ENCODE measurements around the gene TMEM132C. TPM values are rescaled to one million over a fixed set of nuclear protein-coding genes. Genes with fewer than 3 reads are reported as not detected.
"Not testable (repeated sequence)": the region's sequence is repeated elsewhere in the genome, so short reads cannot be mapped to it uniquely, and the experiment has no call there.

TMEM132C gene
- total RNA-seq, 1 experiment from 2014 or later: not detected

DNA sequence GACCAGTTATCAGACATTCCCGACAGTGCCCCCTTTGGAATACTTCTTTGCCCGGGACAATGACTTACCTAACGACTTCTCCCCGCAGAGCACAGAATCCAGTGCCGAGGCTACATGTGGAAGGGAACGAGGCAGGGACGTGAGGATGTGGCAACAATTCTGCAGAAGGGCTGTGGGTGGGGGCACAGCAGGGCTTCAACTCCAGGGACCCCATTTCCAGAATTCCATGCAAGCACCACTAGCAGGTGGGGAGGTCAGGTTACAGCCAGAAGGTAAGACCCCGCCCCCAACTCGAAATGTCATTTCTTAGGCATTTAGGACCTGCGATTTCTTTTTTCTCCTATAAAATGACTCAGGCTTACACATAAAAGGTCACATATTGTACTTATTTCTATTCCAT is 207.9 kb downstream of the TMEM132C start (continued):
- TF ChIP-seq NR3C1 (CRISPR knock-in tag; conservative IDR thresholded peaks at IDR 0.05; ENCODE audit: low read depth): no peak
- TF ChIP-seq CBFB (CRISPR knock-in tag; IDR thresholded peaks at IDR 0.05; ENCODE audit: low read depth): no peak
- TF ChIP-seq, protein P1, sequence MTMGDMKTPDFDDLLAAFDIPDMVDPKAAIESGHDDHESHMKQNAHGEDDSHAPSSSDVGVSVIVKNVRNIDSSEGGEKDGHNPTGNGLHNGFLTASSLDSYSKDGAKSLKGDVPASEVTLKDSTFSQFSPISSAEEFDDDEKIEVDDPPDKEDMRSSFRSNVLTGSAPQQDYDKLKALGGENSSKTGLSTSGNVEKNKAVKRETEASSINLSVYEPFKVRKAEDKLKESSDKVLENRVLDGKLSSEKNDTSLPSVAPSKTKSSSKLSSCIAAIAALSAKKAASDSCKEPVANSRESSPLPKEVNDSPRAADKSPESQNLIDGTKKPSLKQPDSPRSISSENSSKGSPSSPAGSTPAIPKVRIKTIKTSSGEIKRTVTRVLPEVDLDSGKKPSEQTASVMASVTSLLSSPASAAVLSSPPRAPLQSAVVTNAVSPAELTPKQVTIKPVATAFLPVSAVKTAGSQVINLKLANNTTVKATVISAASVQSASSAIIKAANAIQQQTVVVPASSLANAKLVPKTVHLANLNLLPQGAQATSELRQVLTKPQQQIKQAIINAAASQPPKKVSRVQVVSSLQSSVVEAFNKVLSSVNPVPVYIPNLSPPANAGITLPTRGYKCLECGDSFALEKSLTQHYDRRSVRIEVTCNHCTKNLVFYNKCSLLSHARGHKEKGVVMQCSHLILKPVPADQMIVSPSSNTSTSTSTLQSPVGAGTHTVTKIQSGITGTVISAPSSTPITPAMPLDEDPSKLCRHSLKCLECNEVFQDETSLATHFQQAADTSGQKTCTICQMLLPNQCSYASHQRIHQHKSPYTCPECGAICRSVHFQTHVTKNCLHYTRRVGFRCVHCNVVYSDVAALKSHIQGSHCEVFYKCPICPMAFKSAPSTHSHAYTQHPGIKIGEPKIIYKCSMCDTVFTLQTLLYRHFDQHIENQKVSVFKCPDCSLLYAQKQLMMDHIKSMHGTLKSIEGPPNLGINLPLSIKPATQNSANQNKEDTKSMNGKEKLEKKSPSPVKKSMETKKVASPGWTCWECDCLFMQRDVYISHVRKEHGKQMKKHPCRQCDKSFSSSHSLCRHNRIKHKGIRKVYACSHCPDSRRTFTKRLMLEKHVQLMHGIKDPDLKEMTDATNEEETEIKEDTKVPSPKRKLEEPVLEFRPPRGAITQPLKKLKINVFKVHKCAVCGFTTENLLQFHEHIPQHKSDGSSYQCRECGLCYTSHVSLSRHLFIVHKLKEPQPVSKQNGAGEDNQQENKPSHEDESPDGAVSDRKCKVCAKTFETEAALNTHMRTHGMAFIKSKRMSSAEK (CRISPR knock-in tag; IDR thresholded peaks at IDR 0.05; ENCODE audit: borderline replicate concordance): no peak
- TF ChIP-seq ZNF281 (CRISPR knock-in tag; IDR thresholded peaks at IDR 0.05): no peak
- TF ChIP-seq GABPB1 (CRISPR knock-in tag; IDR thresholded peaks at IDR 0.05): no peak
- no peak for TF ChIP-seq ZBTB43 (CRISPR knock-in tag; IDR thresholded peaks at IDR 0.05)

DNA sequence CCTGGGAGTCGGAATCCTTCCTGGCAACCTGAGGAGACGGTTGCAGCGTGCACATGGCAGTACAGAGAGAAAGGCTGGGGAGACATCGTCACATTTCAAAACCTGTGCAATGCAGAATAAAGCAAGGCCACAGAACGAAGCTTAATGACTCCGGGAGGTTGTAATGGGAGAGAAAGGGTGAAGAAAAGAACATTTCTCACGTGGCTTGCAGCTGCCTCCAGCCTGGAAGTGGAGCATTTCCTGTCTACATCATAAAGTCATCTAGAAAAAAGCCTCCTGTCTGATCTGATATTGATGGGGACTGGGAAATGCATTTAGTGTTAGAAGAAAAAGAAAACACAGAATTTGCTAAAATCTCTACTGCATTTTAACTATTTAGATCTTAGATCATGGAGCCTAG is 209.3 kb downstream of the TMEM132C start:
- TF ChIP-seq JAZF1 (CRISPR knock-in tag; IDR thresholded peaks at IDR 0.05) (no peak), ZNF121 (CRISPR knock-in tag; IDR thresholded peaks at IDR 0.05) (no peak), ZBTB21 (CRISPR knock-in tag; IDR thresholded peaks at IDR 0.05; ENCODE audit: borderline replicate concordance) (no peak), CREM (CRISPR knock-in tag; IDR thresholded peaks at IDR 0.05) (no peak), SMAD4 (CRISPR knock-in tag; IDR thresholded peaks at IDR 0.05) (no peak), RORB (CRISPR knock-in tag; IDR thresholded peaks at IDR 0.05) (no peak)
- TF ChIP-seq, protein P2, sequence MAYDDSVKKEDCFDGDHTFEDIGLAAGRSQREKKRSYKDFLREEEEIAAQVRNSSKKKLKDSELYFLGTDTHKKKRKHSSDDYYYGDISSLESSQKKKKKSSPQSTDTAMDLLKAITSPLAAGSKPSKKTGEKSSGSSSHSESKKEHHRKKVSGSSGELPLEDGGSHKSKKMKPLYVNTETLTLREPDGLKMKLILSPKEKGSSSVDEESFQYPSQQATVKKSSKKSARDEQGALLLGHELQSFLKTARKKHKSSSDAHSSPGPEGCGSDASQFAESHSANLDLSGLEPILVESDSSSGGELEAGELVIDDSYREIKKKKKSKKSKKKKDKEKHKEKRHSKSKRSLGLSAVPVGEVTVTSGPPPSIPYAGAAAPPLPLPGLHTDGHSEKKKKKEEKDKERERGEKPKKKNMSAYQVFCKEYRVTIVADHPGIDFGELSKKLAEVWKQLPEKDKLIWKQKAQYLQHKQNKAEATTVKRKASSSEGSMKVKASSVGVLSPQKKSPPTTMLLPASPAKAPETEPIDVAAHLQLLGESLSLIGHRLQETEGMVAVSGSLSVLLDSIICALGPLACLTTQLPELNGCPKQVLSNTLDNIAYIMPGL (CRISPR knock-in tag; IDR thresholded peaks at IDR 0.05): no peak
- ChIA-PET CTCF (no interaction called here), POLR2A (no interaction called here)
- ATAC-seq (no peak), DNase-seq (ENCODE audit: low spot score) (no peak)
- H3K36me3 Mint-ChIP-seq: peaks cover 82% of the 10 kb centered on the region
- no peak overlapping the region for H3K27ac Mint-ChIP-seq
- H3K4me1 Mint-ChIP-seq: no peaks in the 10 kb centered on the region
- peaks cover 90% of the 10 kb centered on the region for H3K9me3 Mint-ChIP-seq
- peaks cover 9% of the 10 kb centered on the region; the same call in 1 of the 2 replicates for H3K27me3 Mint-ChIP-seq (ENCODE audit: low read depth)
- no peak overlapping the region for H3K4me3 Mint-ChIP-seq

DNA sequence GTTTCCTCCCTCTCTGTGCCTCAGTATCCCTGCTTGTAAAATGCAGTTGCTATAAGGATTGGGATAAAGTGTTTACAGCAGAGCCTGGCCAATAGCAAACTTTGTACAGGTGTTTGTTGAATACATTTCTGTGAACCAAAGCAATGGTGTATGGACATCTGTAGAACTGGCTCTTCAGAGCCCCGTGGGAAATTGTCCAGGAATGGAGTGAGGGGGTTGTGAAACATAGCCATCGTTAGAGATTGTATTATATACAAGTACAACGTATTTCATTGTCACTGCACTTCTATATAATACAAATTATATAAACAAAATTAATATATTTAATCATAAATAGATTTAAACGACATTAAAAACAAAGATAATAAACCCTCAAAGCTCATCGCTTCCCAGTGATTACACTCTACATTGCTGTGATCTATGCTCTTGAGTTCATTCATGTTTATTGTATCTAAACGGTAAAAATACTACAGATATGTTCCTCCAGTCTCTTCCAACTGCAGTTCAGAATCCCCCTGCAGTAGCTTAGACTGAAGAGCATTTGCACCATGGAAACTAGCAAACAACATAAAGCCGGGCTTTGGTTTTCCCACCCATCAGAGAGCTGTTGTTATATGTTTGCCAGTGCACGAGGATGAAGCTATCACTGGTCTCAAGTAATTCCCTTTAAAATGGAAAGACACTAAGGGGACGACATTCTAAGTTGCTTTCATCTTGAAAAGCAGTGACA is 216.7 kb downstream of the TMEM132C start:
- Mint-ChIP-seq H3K4me1 (no peaks in the 10 kb centered on the region), H3K36me3 (peaks cover 71% of the 10 kb centered on the region), H3K4me3 (no peak overlapping the region), H3K27ac (no peak overlapping the region), H3K27me3 (ENCODE audit: low read depth) (peaks cover 9% of the 10 kb centered on the region), H3K9me3 (peaks cover 71% of the 10 kb centered on the region)
- CTCF ChIA-PET: no interaction called here
- TF ChIP-seq ZNF263 (CRISPR knock-in tag; IDR thresholded peaks at IDR 0.05; ENCODE audit: low read depth): no peak
- no peak for TF ChIP-seq SOX15 (CRISPR knock-in tag; IDR thresholded peaks at IDR 0.05)
- no peak for TF ChIP-seq FOXK1 (CRISPR knock-in tag; IDR thresholded peaks at IDR 0.05)
- no peak for TF ChIP-seq SP1 (CRISPR knock-in tag; conservative IDR thresholded peaks at IDR 0.05)
- POLR2A ChIA-PET: no interaction called here
- DNase-seq (ENCODE audit: low spot score): no peak
- no peak for ATAC-seq

- CTCF ChIA-PET; H3K27ac Mint-ChIP-seq; POLR2A ChIA-PET; ATAC-seq; H3K4me3 Mint-ChIP-seq; DNase-seq (ENCODE audit: low spot score); H3K4me1 Mint-ChIP-seq: not testable (repeated sequence)
- H3K9me3 Mint-ChIP-seq: peaks cover 77% of the 10 kb centered on the region
- H3K27me3 Mint-ChIP-seq (ENCODE audit: low read depth): peaks cover 15% of the 10 kb centered on the region
- peaks cover 71% of the 10 kb centered on the region for H3K36me3 Mint-ChIP-seq
Measured at GRCh38 chr12:128497376-128497775, 230.4 kb downstream of the TMEM132C start.

Measured in WTC11 (cell line).